Mesenteric fat pad (tissue), 1 donor: ENCODE measurements around the gene FZD10. TPM values are rescaled to one million over a fixed set of nuclear protein-coding genes. Genes with fewer than 3 reads are reported as not detected.

ENCODE experiments used
- DNase-seq: peaks from one replicate; pipeline ENCODE4 v3.0.0-alpha.2; 2020; ENCODE audit warnings: low spot score
- total RNA-seq: library from RNA; stranded (reverse); fragmentation: NEBNext Ultra II Directional; extraction: Animal tissue kit (Norgen Biotek cat#: 25700); gene quantifications from one replicate; pipeline ENCODE4 v1.2.1, GENCODE V29; 2021
- donor health status: DM: yes; HTN: yes; CAD: no.

Gene FZD10
- total RNA-seq, 1 donor from 2014 or later, result 1.2 TPM

GRCh38 chr12:130177635-130178242 lies 15.5 kb downstream of the FZD10 start:
- no peak for DNase-seq

- DNase-seq, result no peak
These were observed 16.0 kb downstream of the FZD10 start for GRCh38 chr12:130178282-130178681.

GRCh38 chr12:130179191-130179590 lies 16.9 kb downstream of the FZD10 start:
- DNase-seq, result no peak

- DNase-seq, result no peak
These were observed 17.4 kb downstream of the FZD10 start for GRCh38 chr12:130179621-130180020.

- no peak for DNase-seq
These were observed 18.9 kb downstream of the FZD10 start for GRCh38 chr12:130181211-130181610.

GRCh38 chr12:130183585-130184370 lies 21.5 kb downstream of the FZD10 start:
- no peak for DNase-seq

GRCh38 chr12:130184404-130185090 lies 22.3 kb downstream of the FZD10 start:
- no peak for DNase-seq

GRCh38 chr12:130185455-130186391 lies 23.5 kb downstream of the FZD10 start:
- peak; percentile 72 for DNase-seq

GRCh38 chr12:130186651-130187268 lies 24.5 kb downstream of the FZD10 start:
- peak; percentile 73 for DNase-seq

- DNase-seq, result peak; percentile 80
These were observed 30.5 kb downstream of the FZD10 start for GRCh38 chr12:130192642-130193345.

- DNase-seq, result peak; percentile 43
These were observed 31.9 kb downstream of the FZD10 start for GRCh38 chr12:130194154-130194553.

- DNase-seq, result peak; percentile 73
These were observed 33.1 kb downstream of the FZD10 start for GRCh38 chr12:130195369-130195768.

- peak; percentile 59 for DNase-seq
These were observed 33.5 kb downstream of the FZD10 start for GRCh38 chr12:130195776-130196175.

GRCh38 chr12:130196827-130197226 lies 34.6 kb downstream of the FZD10 start:
- DNase-seq, result peak; percentile 69

- DNase-seq, result no peak
These were observed 35.9 kb downstream of the FZD10 start for GRCh38 chr12:130198026-130198662.

GRCh38 chr12:130198663-130199060 lies 36.4 kb downstream of the FZD10 start:
- DNase-seq, result no peak

- DNase-seq, result peak; percentile 81
These were observed 37.5 kb downstream of the FZD10 start for GRCh38 chr12:130199581-130200390.

GRCh38 chr12:130200445-130200844 lies 38.2 kb downstream of the FZD10 start:
- peak; percentile 16 for DNase-seq

- DNase-seq, result peak; percentile 30
These were observed 38.8 kb downstream of the FZD10 start for GRCh38 chr12:130201037-130201436.
